ENCODE measurements around the gene NOSTRIN. TPM values are rescaled to one million over a fixed set of nuclear protein-coding genes. Genes with fewer than 3 reads are reported as not detected.

NOSTRIN gene
- total and polyA plus RNA-seq, 9 donors: 10.0 to 29.8 (median 20.0) TPM

GRCh38 chr2:168819050-168819715 is 16.7 kb downstream of the NOSTRIN start:
- intact Hi-C loops (cut with DNase I): no loop called here
- H3K4me3 ChIP-seq: no peak overlapping the region
- no peaks in the 10 kb centered on the region for H3K27me3 ChIP-seq
- WGBS, 3 donors: 10 to 16% (median 10%) methylated on average over 10 of the region's 10 CpGs
- no peaks in the 10 kb centered on the region for H3K36me3 ChIP-seq
- no peak for TF ChIP-seq POLR2A (IDR thresholded peaks at IDR 0.05)
- no peak for TF ChIP-seq EP300 (IDR thresholded peaks at IDR 0.05)
- no peak for TF ChIP-seq CTCF (IDR thresholded peaks at IDR 0.05)
- no peak for DNase-seq
- no peaks in the 10 kb centered on the region for H3K9me3 ChIP-seq
- peaks cover 1% of the 10 kb centered on the region for H3K4me1 ChIP-seq (ENCODE audit: insufficient read depth)
- H3K27ac ChIP-seq: no peak overlapping the region

- DNase-seq: no peak
- no peaks in the 10 kb centered on the region for H3K27me3 ChIP-seq
- no peaks in the 10 kb centered on the region for H3K9me3 ChIP-seq
- H3K4me1 ChIP-seq (ENCODE audit: insufficient read depth): peaks cover under 1% of the 10 kb centered on the region
- 86 to 96% (median 95%) methylated on average over 6 of the region's 6 CpGs for WGBS, 3 donors
- H3K4me3 ChIP-seq: no peak overlapping the region
- H3K27ac ChIP-seq: no peak overlapping the region
- TF ChIP-seq POLR2A (IDR thresholded peaks at IDR 0.05): no peak
- no peak for TF ChIP-seq EP300 (IDR thresholded peaks at IDR 0.05)
- TF ChIP-seq CTCF (IDR thresholded peaks at IDR 0.05): no peak
- intact Hi-C loops (cut with DNase I): no loop called here
- H3K36me3 ChIP-seq: no peaks in the 10 kb centered on the region
These were observed 17.5 kb downstream of the NOSTRIN start for GRCh38 chr2:168819829-168820489.

GRCh38 chr2:168821577-168821976 is 19.1 kb downstream of the NOSTRIN start:
- no peaks in the 10 kb centered on the region for H3K9me3 ChIP-seq
- intact Hi-C loops (cut with DNase I): no loop called here
- WGBS, 3 donors: 86 to 95% (median 94%) methylated on average over 8 of the region's 8 CpGs
- H3K4me3 ChIP-seq: no peak overlapping the region
- no peaks in the 10 kb centered on the region for H3K4me1 ChIP-seq (ENCODE audit: insufficient read depth)
- H3K27ac ChIP-seq: no peak overlapping the region
- no peaks in the 10 kb centered on the region for H3K36me3 ChIP-seq
- H3K27me3 ChIP-seq: no peaks in the 10 kb centered on the region
- no peak for TF ChIP-seq CTCF (IDR thresholded peaks at IDR 0.05)
- no peak for TF ChIP-seq EP300 (IDR thresholded peaks at IDR 0.05)
- no peak for TF ChIP-seq POLR2A (IDR thresholded peaks at IDR 0.05)
- DNase-seq: no peak

- intact Hi-C loops (cut with DNase I): no loop called here
- TF ChIP-seq POLR2A (IDR thresholded peaks at IDR 0.05): no peak
- TF ChIP-seq CTCF (IDR thresholded peaks at IDR 0.05): no peak
- TF ChIP-seq EP300 (IDR thresholded peaks at IDR 0.05): no peak
- WGBS, 3 donors: 77 to 84% (median 83%) methylated on average over 1 of the region's 1 CpG
- Histone ChIP-seq H3K27ac (no peak overlapping the region), H3K4me1 (ENCODE audit: insufficient read depth) (no peaks in the 10 kb centered on the region), H3K4me3 (no peak overlapping the region), H3K9me3 (no peaks in the 10 kb centered on the region), H3K36me3 (no peaks in the 10 kb centered on the region), H3K27me3 (no peaks in the 10 kb centered on the region)
- DNase-seq: no peak
These were observed 19.6 kb downstream of the NOSTRIN start for GRCh38 chr2:168821992-168822391.

Data from ovary (tissue), 9 donors.